Mesendoderm (in vitro differentiated cells): ENCODE data around the gene ZNF10.

Experiments
- DNase-seq: peaks from one replicate; pipeline ENCODE4 v3.0.0; 2013
- H2AK5ac ChIP-seq: 2 replicates; pipeline ENCODE4 v1.6.1; 2013; ENCODE audit warnings: low read length, inconsistent platforms
- H2BK120ac ChIP-seq: 2 replicates; pipeline ENCODE4 v1.6.1; 2013; ENCODE audit warnings: low read depth, mild to moderate bottlenecking, low read length, moderate library complexity, mixed read lengths
- H2BK15ac ChIP-seq: replicated peaks from 2 replicates; pipeline ENCODE4 v1.6.1; 2013; ENCODE audit warnings: low read depth, mild to moderate bottlenecking, moderate library complexity
- H2BK5ac ChIP-seq: 2 replicates; pipeline ENCODE4 v1.6.1; 2013; ENCODE audit warnings: low read length, inconsistent platforms
- H3K18ac ChIP-seq: 2 replicates; pipeline ENCODE4 v1.6.1; 2013; ENCODE audit warnings: mild to moderate bottlenecking, low read length, mixed read lengths
- H3K23ac ChIP-seq: one replicate; pipeline ENCODE4 v1.6.1; 2013; ENCODE audit warnings: low read length
- H3K27ac ChIP-seq: 2 replicates; pipeline ENCODE4 v1.5.1; 2013; ENCODE audit warnings: low read depth, mild to moderate bottlenecking, inconsistent platforms, low read length, moderate library complexity
- H3K27me3 ChIP-seq: 2 replicates; pipeline ENCODE4 v1.6.1; 2013; ENCODE audit warnings: low read length, control low read depth, mild to moderate bottlenecking, inconsistent platforms; ENCODE audit not compliant: insufficient read depth, poor library complexity
- H3K36me3 ChIP-seq: 2 replicates; pipeline ENCODE4 v1.6.1; 2013; ENCODE audit warnings: low read length, inconsistent platforms; ENCODE audit not compliant: control insufficient read depth, insufficient read depth
- H3K4ac ChIP-seq: one replicate; pipeline ENCODE4 v1.6.1; 2013; ENCODE audit warnings: low read depth, mild to moderate bottlenecking, low read length, moderate library complexity
- H3K4me1 ChIP-seq: 2 replicates; pipeline ENCODE4 v1.6.1; 2013; ENCODE audit warnings: low read depth, low read length, inconsistent platforms; ENCODE audit not compliant: control insufficient read depth
- H3K4me2 ChIP-seq: 2 replicates; pipeline ENCODE4 v1.6.1; 2013; ENCODE audit warnings: low read length
- H3K4me3 ChIP-seq: 2 replicates; pipeline ENCODE4 v1.5.1; 2013; ENCODE audit warnings: mild to moderate bottlenecking, low read length
- H3K56ac ChIP-seq: one replicate; pipeline ENCODE4 v1.6.1; 2013; ENCODE audit warnings: low read length
- H3K79me1 ChIP-seq: 2 replicates; pipeline ENCODE4 v1.6.1; 2013; ENCODE audit warnings: low read length, inconsistent platforms
- H3K79me2 ChIP-seq: 2 replicates; pipeline ENCODE4 v1.6.1; 2013; ENCODE audit warnings: mild to moderate bottlenecking, low read length; ENCODE audit not compliant: control insufficient read depth, insufficient read depth
- H3K9ac ChIP-seq: 2 replicates; pipeline ENCODE4 v1.6.1; 2013; ENCODE audit warnings: low read length, inconsistent platforms
- H4K5ac ChIP-seq: one replicate; pipeline ENCODE4 v1.6.1; 2013; ENCODE audit warnings: low read length
- H4K8ac ChIP-seq: one replicate; pipeline ENCODE4 v1.6.1; 2013; ENCODE audit warnings: low read depth, mild to moderate bottlenecking, control low read depth, low read length, moderate library complexity
- WGBS: extraction: QIAGEN DNeasy Blood & Tissue Kit; methylation state at CpG from one replicate; pipeline ENCODE4 v1.1.7; 2013; ENCODE audit warnings: low lambda C conversion rate, missing lambda C conversion rate; ENCODE audit not compliant: insufficient coverage; ENCODE audit errors: extremely low coverage; 5-methylcytosine and 5-hydroxymethylcytosine counted together

The ZNF10 gene

DNA sequence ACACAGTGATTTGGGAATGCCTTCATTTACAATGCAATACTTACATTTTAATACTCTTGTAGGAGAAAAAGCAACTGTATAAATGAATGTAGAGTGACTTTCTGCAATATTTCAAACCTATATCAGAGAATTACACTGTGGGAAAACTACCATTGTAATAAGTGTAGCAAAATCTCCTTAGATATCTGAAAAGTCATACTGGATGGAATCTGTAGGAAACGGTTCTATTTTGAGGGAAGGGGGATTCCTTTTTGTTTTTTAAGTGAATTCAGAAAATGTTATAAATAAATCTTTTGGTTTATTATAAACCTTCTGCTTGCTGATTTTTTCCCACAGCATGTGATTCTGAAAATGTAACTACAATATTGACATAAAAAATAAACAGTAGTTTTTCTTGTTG, 23.3 kb upstream of the ZNF10 start:
- Histone ChIP-seq H3K4me3 (no peak overlapping the region), H2BK5ac (no peak overlapping the region), H3K27ac (no peak overlapping the region), H4K5ac (no peak overlapping the region), H3K18ac (no peak overlapping the region), H2AK5ac (no peak overlapping the region), H3K79me1 (no peaks in the 10 kb centered on the region), H3K36me3 (peaks cover 9% of the 10 kb centered on the region), H3K9ac (no peak overlapping the region), H2BK120ac (no peak overlapping the region), H4K8ac (no peak overlapping the region), H3K23ac (no peak overlapping the region), H3K27me3 (no peaks in the 10 kb centered on the region), H3K4me2 (no peak overlapping the region), H2BK15ac (no peak overlapping the region), H3K56ac (no peak overlapping the region), H3K79me2 (no peaks in the 10 kb centered on the region), H3K4ac (no peak overlapping the region), H3K4me1 (no peaks in the 10 kb centered on the region)
- no peak for DNase-seq
- no CpG with 5 or more reads among the region's 1 CpG for WGBS

DNA sequence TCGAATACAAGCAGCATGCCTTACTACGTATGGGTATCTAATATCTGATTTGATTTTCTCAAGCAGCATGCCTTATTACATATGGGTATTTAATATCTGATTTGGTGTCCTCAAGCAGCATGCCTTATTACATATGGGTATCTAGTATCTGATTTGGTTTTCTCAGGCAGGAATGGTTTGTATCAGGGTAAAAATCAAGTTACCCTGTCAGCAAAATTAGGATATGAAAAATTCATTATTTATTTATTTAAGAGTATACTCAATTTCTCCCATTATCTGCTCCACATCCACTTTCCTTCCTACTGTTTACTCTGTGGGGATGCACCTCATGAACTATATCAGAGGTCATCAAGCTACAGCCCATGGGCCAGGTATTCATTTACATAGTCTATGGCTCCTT, 22.3 kb upstream of the ZNF10 start:
- H3K36me3 ChIP-seq: peaks cover 9% of the 10 kb centered on the region
- no peak overlapping the region for H4K5ac ChIP-seq
- no peak overlapping the region for H2AK5ac ChIP-seq
- no peak overlapping the region for H2BK120ac ChIP-seq
- H2BK15ac ChIP-seq: no peak overlapping the region
- no peak overlapping the region for H2BK5ac ChIP-seq
- H3K9ac ChIP-seq: no peak overlapping the region
- H3K4me3 ChIP-seq: no peak overlapping the region
- no peak overlapping the region for H3K23ac ChIP-seq
- H3K79me1 ChIP-seq: no peaks in the 10 kb centered on the region
- no peak overlapping the region for H3K27ac ChIP-seq
- H3K56ac ChIP-seq: no peak overlapping the region
- no peak overlapping the region for H4K8ac ChIP-seq
- no peaks in the 10 kb centered on the region for H3K4me1 ChIP-seq
- H3K79me2 ChIP-seq: no peaks in the 10 kb centered on the region
- no peak for DNase-seq
- H3K4ac ChIP-seq: no peak overlapping the region
- no peaks in the 10 kb centered on the region for H3K27me3 ChIP-seq
- H3K4me2 ChIP-seq: no peak overlapping the region
- H3K18ac ChIP-seq: no peak overlapping the region
- no CpG with 5 or more reads among the region's 2 CpGs for WGBS

DNA sequence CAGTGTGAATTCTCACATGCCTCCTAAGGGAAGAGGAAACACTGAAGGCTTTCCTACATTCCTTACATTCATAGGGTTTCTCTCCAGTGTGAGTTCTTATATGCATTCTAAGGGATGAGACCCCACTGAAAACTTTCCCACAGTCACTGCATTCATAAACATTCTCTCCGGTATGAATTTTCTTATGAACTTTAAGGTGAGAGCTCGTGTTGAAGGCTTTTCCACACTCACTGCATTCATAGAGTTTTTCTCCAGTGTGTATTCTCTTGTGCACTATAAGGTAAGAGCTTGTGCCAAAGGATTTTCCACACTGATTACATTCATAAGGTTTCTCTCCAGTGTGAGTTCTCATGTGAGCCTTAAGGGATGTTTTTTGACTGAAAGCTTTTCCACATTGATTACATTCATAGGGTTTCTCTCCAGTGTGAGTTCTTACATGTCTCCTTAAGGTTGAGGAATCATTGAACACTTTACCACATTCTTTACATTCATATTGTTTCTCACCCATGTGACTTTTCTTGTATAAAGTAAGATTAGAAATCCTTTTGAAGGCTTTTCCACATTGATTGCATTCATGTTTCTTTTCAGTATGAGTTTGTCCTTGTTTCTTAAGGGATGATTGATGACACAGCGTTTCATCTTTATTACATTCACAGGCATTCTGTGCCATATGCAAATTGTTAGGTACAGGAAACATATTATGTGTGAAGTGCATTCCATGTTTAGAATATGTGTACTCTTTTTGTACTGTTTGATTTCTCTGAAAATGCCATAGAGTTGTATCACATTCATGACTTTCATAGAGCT, 9.8 kb upstream of the ZNF10 start:
- no CpG with 5 or more reads among the region's 3 CpGs for WGBS
- Histone ChIP-seq H3K27me3 (no peaks in the 10 kb centered on the region), H3K4ac (no peak overlapping the region), H2BK120ac (no peak overlapping the region), H2AK5ac (no peak overlapping the region), H3K4me3 (no peak overlapping the region), H3K56ac (no peak overlapping the region), H3K4me1 (no peaks in the 10 kb centered on the region), H3K27ac (no peak overlapping the region), H3K79me1 (peaks cover under 1% of the 10 kb centered on the region), H3K79me2 (no peaks in the 10 kb centered on the region), H4K8ac (no peak overlapping the region), H3K36me3 (peaks cover 7% of the 10 kb centered on the region), H4K5ac (no peak overlapping the region), H3K23ac (no peak overlapping the region), H2BK15ac (no peak overlapping the region), H3K4me2 (no peak overlapping the region), H3K9ac (no peak overlapping the region), H2BK5ac (no peak overlapping the region), H3K18ac (no peak overlapping the region)
- DNase-seq: peak; percentile 21

DNA sequence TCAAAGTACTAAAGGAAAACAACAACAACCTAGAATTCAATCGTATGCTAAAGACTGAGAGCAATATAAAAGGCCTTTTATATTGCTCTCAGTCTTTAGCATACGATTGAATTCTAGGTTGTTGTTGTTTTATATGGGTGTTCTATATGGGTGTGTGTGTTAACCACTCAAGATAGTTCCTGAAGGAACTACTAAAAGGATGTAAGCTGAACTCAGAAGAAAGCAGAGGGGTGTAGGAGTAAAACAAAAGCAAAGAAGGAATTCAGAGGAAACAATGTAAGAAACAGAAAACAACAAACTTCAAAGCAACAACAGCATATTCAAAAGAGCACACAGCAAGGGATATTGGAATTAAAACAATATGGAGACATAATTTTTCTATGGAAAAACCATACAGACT, 5.8 kb upstream of the ZNF10 start:
- Histone ChIP-seq H3K9ac (no peak overlapping the region), H4K5ac (no peak overlapping the region), H3K4me1 (no peaks in the 10 kb centered on the region), H3K18ac (no peak overlapping the region), H2BK120ac (no peak overlapping the region), H3K27ac (no peak overlapping the region), H2BK15ac (no peak overlapping the region), H3K56ac (no peak overlapping the region), H3K4me2 (no peak overlapping the region), H3K4me3 (no peak overlapping the region), H2AK5ac (no peak overlapping the region), H2BK5ac (no peak overlapping the region), H3K79me1 (peaks cover 2% of the 10 kb centered on the region), H3K36me3 (peaks cover 5% of the 10 kb centered on the region), H3K23ac (no peak overlapping the region), H3K79me2 (no peaks in the 10 kb centered on the region), H3K4ac (no peak overlapping the region), H4K8ac (no peak overlapping the region), H3K27me3 (no peaks in the 10 kb centered on the region)
- no CpG with 5 or more reads among the region's 2 CpGs for WGBS
- no peak for DNase-seq

DNA sequence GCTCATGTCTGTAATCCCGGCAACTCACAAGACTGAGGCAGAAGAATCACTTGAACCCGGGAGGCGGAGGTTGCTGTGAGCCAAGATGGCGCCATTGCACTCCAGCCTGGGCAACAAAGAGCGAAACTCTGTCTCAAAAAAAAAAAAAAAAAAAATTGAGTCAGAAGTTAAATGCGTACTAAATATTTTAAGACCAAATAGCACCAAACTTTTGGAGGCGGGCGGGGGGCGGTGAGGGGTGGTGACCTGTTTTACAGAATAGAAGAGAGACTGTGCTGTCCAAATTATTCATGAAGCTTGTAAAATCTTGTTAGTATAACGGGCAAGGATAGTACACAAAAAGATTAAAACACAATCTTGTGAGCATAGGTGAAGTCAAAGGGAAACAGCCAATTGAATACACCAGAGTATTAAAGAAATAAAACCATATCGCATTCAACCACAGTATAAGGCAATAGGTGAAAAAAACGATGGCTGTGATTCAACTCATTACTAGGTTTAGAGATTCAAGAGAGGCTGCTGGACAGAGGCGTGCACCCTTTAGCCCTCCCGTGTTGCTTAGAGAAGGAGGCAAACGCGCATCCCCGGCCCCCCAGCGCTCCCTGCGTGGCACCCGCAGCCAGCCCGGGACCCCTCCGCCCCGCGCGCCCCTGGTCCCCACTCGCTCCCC, 924 bp upstream of the ZNF10 start:
- no peaks in the 10 kb centered on the region for H3K36me3 ChIP-seq

More for the DNA sequence above, 924 bp upstream of the ZNF10 start:
- Histone ChIP-seq H3K4me1 (no peaks in the 10 kb centered on the region), H4K5ac (no peak overlapping the region), H3K4me2 (peak overlapping the region; percentile 29), H3K4ac (peak overlapping the region; percentile 8), H2AK5ac (no peak overlapping the region), H3K79me2 (no peaks in the 10 kb centered on the region), H3K18ac (peak overlapping the region; percentile 13), H3K79me1 (peaks cover 2% of the 10 kb centered on the region), H3K56ac (peak overlapping the region; percentile 97), H2BK15ac (no peak overlapping the region), H3K4me3 (peak overlapping the region; percentile 92), H2BK5ac (no peak overlapping the region), H4K8ac (no peak overlapping the region), H3K27me3 (no peaks in the 10 kb centered on the region), H3K9ac (peak overlapping the region; percentile 87), H3K27ac (peak overlapping the region; percentile 78), H2BK120ac (no peak overlapping the region), H3K23ac (no peak overlapping the region)
- WGBS: no CpG with 5 or more reads among the region's 26 CpGs
- DNase-seq: no peak
